Skeletal muscle cell (primary cell): ENCODE measurements around the gene UGT1A7.
"Not testable (repeated sequence)": the region's sequence is repeated elsewhere in the genome, so short reads cannot be mapped to it uniquely, and the experiment has no call there.

Source experiments
- DNase-seq: peaks from one replicate; pipeline ENCODE4 v3.0.0-alpha.2; 2010; ENCODE audit warnings: low read depth
- H3K4me3 ChIP-seq: 2 replicates; pipeline ENCODE4 v1.5.1; 2011; ENCODE audit warnings: low read depth, mild to moderate bottlenecking, control low read depth, low read length, moderate library complexity

Gene UGT1A7

DNA sequence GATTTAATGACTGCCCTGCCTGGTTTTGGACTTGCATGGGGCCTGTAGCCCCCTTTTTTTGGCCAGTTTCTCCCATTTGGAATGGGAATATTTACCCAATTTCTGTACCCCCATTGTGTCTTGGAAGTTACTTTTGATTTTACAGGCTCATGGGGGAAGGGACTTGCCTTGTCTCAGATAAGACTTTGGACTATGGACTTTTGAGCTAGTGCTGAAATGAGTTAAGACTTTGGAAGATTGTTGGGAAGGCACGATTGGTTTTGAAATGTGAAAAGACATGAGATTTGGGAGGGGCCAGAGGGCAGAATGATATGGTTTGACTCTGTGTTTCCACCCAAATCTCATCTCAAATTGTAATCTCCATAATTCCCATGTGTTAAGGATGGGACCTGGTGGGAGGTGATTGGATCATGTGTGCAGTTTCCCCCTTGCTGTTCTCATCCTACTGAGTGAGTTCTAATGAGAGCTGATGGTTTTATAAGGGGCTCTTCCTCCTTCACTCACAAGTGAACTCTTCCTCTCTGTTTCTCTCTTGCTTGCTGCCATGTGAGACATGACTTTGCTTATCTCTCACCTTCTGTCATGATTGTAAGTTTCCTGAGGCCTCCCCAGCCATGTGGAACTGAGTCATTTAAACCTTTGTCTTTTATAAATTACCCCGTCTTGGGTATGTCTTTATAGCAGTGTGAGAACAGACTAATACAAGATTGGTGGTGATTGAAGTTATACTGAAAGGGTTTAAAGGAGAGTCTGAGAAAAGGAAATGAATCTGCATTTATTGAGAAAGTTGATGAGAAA lies 69.7 kb downstream of the UGT1A7 start:
- H3K4me3 ChIP-seq, DNase-seq: not testable (repeated sequence)

DNA sequence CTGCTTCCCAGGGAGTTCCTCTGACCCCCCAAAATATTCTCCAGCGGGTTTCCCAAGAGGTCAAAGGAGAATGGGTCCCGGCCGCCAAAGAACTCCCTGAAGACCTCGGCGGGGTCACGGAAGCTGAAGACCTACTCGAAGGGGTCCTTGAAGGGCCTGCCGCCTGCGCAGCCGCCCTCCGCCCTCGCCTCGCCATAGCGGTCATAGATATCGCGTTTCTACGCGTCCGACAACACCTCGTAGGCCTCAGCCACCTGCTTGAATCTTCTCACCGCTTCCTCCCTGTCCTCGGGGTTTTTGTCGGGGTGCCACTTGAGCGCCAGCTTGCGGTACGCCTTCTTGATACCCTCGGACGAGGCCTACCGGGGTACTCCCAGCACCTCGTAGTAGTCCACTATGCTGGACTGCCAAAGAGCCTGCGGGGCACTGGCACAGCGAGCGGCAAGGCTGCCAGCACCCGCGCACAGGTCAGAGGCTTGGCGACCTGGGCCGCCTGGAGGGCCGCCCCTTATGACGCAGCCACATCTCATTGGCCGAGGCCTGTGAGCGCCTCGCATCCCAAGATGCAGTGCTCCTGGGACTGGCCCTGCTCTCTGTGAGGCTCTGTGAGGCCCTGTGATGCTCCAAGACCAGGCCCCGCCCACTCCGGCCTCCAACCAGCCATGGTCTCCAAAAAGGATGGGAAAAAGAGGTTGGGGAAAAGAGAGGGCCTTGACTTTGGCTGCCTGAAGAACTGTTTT lies 73.3 kb downstream of the UGT1A7 start:
- no peak for DNase-seq
- no peak overlapping the region for H3K4me3 ChIP-seq

DNA sequence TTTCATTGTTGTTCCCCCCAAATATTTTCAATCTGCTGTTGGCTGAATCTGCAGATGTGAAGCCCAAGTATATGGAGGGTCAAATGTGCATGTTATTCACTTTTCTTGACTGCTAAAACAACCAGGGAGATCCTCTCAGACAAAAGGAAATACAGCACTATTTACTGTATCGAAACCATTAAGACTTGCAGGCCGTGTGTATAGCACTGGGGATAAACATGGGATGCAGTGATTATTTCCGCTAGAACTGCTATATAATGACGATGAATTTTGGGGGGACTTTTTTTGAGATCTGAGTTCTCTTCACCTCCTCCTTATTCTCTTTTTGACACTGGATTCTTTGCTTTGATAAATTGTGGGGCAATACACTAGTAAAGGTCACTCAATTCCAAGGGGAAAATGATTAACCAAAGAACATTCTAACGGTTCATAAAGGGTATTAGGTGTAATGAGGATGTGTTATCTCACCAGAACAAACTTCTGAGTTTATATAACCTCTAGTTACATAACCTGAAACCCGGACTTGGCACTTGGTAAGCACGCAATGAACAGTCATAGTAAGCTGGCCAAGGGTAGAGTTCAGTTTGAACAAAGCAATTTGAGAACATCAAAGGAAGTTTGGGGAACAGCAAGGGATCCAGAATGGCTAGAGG lies 74.9 kb downstream of the UGT1A7 start:
- no peak overlapping the region for H3K4me3 ChIP-seq
- DNase-seq: no peak

DNA sequence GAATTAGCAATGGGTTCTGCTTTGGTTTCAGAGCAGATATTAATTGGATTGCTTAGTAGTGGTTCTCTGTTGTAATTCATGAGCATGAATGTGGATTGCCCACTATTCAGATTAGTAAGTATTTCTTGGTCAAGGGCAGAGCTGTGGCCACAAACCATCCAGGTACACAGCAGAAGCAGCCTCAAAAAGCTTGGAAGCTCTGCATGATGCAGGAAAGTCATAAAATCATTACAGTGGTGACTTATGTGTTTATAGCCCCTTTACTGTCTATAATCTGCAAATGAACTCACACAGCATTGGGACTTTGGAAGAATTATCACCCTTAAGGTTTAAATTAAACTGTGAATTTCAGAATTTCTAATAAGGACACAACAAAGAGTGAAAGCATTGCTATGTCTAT lies 76.4 kb downstream of the UGT1A7 start:
- no peak for DNase-seq
- no peak overlapping the region for H3K4me3 ChIP-seq

DNA sequence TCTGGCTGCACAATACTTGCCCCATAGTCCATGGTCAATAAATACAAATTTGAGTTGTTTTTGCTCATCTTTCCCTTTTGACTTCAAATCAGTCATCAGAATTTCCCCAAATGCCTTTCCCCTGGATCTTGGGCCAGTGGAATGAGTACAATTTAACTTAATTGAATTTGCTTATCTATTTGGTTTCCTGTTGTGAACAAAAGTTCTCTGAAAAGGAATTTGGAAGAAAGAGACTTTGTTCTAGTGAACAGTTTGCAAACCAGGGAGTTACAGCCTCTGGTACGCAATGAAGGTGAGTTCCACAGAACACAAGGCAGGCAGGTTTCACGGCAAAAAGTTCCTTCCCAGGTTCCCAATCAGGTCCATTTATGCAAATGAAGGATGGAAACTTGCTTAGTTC lies 77.1 kb downstream of the UGT1A7 start:
- no peak overlapping the region for H3K4me3 ChIP-seq
- no peak for DNase-seq

DNA sequence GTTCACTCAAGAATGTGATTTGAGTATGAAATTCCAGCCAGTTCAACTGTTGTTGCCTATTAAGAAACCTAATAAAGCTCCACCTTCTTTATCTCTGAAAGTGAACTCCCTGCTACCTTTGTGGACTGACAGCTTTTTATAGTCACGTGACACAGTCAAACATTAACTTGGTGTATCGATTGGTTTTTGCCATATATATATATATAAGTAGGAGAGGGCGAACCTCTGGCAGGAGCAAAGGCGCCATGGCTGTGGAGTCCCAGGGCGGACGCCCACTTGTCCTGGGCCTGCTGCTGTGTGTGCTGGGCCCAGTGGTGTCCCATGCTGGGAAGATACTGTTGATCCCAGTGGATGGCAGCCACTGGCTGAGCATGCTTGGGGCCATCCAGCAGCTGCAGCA lies 78.3 kb downstream of the UGT1A7 start, which contains the start of gene UGT1A1:
Gene UGT1A1, plus strand, starts transcription at position 228 of the 400 bp plus-strand sequence. Its CDS starts 18 bp downstream, at position 246.
- no peak for DNase-seq
- no peak within 1 kb of the TSS for H3K4me3 ChIP-seq

DNA sequence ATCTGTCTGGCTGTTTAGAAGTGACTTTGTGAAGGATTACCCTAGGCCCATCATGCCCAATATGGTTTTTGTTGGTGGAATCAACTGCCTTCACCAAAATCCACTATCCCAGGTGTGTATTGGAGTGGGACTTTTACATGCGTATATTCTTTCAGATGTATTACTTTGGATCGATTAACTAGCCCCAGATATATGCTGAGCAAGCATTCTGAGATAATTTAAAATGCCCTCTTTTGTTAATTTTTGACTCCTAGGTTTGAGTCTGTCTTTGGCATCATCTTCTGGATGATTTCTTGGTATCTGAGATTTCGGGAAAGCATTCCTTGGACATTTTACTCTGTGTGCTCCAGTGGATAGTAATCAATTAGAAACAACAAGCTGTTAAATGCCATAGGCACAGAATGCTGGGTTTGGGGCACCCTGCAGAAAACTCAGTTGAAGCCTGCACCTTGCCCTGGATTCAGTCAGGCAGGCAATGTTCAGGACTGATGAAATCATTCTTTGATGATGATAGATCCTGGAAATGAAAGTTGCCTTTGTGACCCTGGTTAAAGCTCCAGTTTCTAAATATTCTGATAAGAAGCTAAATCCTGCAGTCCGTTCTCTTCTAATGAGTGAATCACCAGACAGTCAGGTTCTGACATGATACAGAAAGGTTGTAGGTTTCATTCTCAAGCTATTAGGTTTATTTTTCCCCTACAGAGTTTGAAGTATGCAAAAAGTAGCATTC lies 79.5 kb downstream of the UGT1A7 start:
- no peak for DNase-seq
- H3K4me3 ChIP-seq: no peak overlapping the region

DNA sequence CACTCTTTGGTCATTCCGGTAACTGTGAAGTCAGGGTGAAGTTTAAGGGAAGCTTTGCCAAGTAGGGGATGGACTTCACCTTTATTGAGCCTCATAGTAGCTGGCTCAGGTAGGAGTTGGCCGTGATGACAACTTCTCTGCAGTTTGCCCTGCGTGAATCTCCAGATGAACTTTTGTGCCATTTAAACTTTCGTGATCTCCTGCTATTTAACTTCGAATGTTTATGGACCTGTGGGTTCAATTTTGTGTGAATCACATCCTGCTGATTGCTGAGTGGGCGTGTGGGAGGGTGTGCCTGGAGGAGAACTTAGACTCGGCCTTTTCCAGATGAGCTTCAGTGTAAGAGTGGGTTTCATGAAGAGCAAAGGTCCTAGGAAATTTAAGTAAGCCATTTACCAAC lies 82.6 kb downstream of the UGT1A7 start:
- H3K4me3 ChIP-seq: no peak overlapping the region
- DNase-seq: peak; percentile 5

DNA sequence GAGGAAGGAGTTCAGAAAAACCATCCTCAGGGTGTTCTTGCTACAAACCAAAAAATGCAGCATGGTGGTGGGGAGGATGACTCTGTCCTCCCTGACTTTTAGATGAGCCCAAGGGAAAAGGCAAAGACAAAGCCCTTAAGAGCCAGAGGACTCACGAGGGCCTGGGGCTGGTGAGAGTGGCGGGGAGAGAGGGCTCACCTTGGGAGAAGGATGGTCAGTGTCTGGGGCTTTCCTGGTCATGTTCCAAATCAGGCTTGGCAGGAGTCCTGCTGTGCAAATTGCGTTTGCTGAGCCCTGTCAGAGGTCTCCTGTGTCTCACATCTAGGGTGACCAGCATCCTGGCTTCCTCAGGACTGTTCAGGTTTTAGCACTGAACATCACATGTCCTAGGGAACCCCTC lies 83.1 kb downstream of the UGT1A7 start:
- no peak for DNase-seq
- H3K4me3 ChIP-seq: no peak overlapping the region

DNA sequence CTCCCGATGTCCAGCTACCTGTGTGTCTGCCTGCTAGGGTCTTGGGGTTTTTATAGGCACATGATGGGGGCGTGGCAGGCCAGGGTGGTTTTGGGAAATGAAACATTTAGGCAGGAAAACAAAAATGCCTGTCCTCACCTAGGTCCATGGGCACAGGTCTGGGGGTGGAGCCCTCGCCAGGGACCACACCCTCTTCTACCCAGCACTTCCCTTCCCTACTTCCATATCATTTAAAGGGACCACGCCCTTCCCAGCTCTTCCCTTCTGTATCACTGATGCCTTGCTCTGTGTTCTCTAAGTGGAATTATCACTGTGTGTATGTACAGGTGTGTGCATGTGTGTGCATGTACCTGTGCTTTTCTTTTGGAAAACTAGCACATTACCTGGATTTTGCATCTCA lies 84.7 kb downstream of the UGT1A7 start:
- no peak for DNase-seq
- H3K4me3 ChIP-seq: no peak overlapping the region

DNA sequence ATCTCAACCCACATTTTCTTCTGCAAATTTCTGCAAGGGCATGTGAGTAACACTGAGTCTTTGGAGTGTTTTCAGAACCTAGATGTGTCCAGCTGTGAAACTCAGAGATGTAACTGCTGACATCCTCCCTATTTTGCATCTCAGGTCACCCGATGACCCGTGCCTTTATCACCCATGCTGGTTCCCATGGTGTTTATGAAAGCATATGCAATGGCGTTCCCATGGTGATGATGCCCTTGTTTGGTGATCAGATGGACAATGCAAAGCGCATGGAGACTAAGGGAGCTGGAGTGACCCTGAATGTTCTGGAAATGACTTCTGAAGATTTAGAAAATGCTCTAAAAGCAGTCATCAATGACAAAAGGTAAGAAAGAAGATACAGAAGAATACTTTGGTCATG lies 86.4 kb downstream of the UGT1A7 start:
- no peak overlapping the region for H3K4me3 ChIP-seq
- DNase-seq: no peak

DNA sequence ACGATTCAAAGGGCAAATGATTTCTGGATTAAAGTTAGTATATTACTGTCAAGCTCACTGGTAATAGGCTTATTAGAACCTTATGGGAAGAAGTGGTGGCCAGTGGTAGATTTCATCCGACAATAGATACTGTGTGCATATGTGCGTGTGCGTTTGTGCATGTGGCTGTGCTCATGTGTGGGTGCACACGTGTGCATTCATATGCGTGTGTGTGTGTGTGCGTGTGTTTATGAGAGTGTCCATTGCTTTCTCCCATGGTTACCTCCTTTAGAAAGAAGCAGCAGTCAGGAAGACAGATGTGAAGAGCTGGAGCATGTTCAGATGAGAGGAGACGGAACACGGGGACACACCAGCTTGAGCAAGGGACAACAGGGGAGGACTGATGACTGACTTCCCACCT lies 87.6 kb downstream of the UGT1A7 start:
- H3K4me3 ChIP-seq: no peak overlapping the region
- DNase-seq: no peak

DNA sequence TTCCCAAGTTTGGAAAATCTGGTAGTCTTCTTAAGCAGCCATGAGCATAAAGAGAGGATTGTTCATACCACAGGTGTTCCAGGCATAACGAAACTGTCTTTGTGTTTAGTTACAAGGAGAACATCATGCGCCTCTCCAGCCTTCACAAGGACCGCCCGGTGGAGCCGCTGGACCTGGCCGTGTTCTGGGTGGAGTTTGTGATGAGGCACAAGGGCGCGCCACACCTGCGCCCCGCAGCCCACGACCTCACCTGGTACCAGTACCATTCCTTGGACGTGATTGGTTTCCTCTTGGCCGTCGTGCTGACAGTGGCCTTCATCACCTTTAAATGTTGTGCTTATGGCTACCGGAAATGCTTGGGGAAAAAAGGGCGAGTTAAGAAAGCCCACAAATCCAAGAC lies 90.5 kb downstream of the UGT1A7 start:
- DNase-seq: no peak
- H3K4me3 ChIP-seq: no peak overlapping the region

DNA sequence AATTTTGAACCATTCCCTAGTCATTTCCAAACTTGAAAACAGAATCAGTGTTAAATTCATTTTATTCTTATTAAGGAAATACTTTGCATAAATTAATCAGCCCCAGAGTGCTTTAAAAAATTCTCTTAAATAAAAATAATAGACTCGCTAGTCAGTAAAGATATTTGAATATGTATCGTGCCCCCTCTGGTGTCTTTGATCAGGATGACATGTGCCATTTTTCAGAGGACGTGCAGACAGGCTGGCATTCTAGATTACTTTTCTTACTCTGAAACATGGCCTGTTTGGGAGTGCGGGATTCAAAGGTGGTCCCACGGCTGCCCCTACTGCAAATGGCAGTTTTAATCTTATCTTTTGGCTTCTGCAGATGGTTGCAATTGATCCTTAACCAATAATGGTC lies 90.9 kb downstream of the UGT1A7 start:
- no peak for DNase-seq
- no peak overlapping the region for H3K4me3 ChIP-seq

DNA sequence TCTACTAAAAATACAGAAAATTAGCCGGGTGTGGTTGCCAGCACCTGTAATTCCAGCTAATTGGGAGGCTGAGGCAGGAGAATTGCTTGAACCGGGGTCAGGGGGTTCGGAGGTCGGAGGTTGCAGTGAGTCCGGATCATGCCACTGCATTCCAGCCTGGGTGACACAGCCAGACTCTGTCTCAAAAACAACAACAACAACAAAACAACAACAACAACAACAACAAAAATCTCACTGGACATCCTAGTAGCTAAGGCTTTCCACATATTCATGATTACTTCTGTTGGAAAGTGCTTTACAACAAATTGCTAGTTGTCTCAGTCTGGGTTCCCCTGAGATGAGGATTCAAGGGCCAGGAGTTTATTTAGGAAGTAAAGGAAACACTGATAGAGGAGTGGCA lies 92.2 kb downstream of the UGT1A7 start:
- no peak for DNase-seq
- H3K4me3 ChIP-seq: no peak overlapping the region

DNA sequence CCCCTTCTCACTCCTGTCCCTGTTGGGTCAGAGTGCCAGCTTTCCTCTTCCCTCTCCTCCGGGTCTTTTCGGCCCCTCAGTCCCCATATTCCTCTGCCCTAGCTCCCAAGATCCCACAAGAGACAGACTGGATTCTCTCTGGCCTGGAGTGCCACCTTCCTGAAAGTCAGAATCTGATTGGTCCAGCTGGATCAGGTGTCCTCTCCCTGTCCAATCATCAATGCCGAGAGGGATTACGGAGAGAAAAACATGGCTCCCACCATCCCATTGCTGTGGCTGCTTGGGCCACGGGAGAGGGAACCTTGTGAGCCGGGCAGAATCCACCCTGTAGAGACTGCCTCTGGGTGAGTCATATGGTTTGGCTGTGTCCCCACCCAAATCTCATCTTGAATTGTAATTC lies 93.7 kb downstream of the UGT1A7 start:
- no peak overlapping the region for H3K4me3 ChIP-seq
- DNase-seq: no peak

DNA sequence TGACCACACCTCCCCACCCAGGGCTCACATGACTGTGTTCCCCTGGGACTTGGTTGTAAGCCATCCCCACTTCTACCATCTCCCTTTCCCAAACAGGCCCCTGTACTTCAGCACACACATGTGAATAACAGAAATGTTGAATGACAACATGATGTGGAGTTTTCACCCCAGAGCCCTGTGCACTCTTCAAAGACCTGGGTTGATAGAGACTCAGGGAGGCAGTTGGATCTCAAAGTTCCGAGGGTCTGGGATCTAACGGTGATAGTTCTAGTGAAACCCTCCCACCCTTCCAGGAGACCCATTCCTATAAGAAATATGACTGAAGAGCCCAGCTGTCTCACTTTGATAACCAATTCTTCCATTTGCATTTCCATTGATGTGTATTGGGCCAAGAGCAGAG lies 96.3 kb downstream of the UGT1A7 start, which contains the start of gene MROH2A:
Gene MROH2A, plus strand, starts transcription at position 301 of the 400 bp plus-strand sequence. CDS start 1,029 bp downstream, outside the sequence.
- no peak within 1 kb of the TSS for H3K4me3 ChIP-seq
- no peak for DNase-seq

DNA sequence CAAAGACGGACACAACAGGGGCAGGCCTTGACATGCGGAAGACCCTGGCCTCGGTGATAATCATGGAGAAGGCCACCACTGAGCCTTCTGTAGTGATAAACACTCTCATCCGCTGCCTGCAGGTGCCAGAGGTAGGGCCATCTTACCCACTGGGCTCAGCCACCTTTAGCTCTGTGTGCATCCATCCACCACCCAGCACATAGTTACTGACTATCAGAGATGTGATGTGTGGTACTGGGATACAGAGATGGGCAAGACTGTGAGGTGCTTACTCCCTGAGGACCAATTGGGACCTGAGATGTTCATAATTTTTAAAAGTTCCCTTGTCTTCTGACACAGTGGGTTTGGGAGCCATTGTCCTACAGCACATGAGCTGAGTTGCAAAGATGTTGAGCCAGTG lies 98.0 kb downstream of the UGT1A7 start:
- H3K4me3 ChIP-seq: no peak overlapping the region
- no peak for DNase-seq

DNA sequence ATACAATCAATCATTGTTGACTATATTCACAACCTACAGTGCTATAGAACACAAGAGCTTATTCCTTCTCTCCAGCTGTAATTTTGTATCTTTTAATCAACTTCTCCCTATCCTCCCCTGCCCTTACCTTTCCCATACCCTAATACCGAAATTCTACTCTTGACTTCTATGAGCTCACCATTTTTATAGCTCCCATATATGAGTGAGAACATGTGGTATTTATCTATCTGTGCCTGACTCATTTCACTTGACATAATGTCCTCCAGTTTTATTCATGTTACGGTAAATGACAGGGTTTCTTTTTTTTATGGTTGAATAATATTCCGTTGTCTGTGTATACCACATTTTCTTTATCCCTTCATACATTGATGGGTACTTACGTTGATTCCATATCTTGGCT lies 99.1 kb downstream of the UGT1A7 start:
- H3K4me3 ChIP-seq: no peak overlapping the region
- no peak for DNase-seq

DNA sequence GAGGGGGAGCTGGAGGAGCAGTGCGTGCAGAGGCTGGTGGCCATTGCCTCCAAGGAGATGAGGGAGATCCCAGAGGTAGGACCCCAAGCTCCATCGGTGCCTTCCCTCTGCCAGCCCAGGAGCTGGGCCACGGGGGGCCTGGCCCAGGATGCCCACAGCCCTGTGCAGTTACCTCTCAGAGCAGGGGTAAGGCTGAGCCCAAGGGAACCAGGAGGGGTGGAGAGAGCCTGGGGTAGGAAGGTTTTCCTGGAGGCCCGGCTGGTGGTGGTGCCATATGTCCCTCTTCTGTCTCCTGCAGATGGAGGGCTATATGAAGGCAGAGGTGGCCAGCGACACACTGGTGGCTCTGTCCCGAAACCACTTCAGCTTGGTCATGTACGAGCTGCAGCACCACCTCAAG lies 107.9 kb downstream of the UGT1A7 start:
- no peak for DNase-seq

More for the DNA sequence above, 107.9 kb downstream of the UGT1A7 start:
- no peak overlapping the region for H3K4me3 ChIP-seq
